ENCODE data around the gene UBE2C.
"Not testable (repeated sequence)": the region's sequence is repeated elsewhere in the genome, so short reads cannot be mapped to it uniquely, and the experiment has no call there.

UBE2C gene

GRCh38 chr20:45812157-45813005 lies at the start of gene UBE2C:
TSS of gene UBE2C (plus strand) at chr20:45812644. CDS start at chr20:45812696, 52 bp downstream.
- DNase-seq = peak; percentile 93

- DNase-seq = not testable (repeated sequence)
Observed at GRCh38 chr20:45764618-45765282, 47.7 kb upstream of the UBE2C start.

- DNase-seq = no peak
Observed at GRCh38 chr20:45765307-45765875, 47.1 kb upstream of the UBE2C start.

- DNase-seq = no peak
Observed at GRCh38 chr20:45765980-45766379, 46.5 kb upstream of the UBE2C start.

- no peak for DNase-seq
Observed at GRCh38 chr20:45768479-45768878, 44.0 kb upstream of the UBE2C start.

GRCh38 chr20:45771182-45771759 lies 41.2 kb upstream of the UBE2C start:
- peak; percentile 91 for DNase-seq

- DNase-seq = no peak
Observed at GRCh38 chr20:45772693-45773092, 39.8 kb upstream of the UBE2C start.

- no peak for DNase-seq
Observed at GRCh38 chr20:45774945-45775344, 37.5 kb upstream of the UBE2C start.

- DNase-seq = no peak
Observed at GRCh38 chr20:45775411-45775810, 37.0 kb upstream of the UBE2C start.

GRCh38 chr20:45776931-45777330 lies 35.5 kb upstream of the UBE2C start:
- DNase-seq = no peak

GRCh38 chr20:45779011-45779915 lies 33.2 kb upstream of the UBE2C start:
- DNase-seq = no peak

GRCh38 chr20:45780159-45780558 lies 32.3 kb upstream of the UBE2C start:
- DNase-seq = no peak

- DNase-seq = no peak
Observed at GRCh38 chr20:45781391-45781931, 31.0 kb upstream of the UBE2C start.

GRCh38 chr20:45782890-45783289 lies 29.6 kb upstream of the UBE2C start:
- no peak for DNase-seq

- DNase-seq = no peak
Observed at GRCh38 chr20:45783656-45784294, 28.7 kb upstream of the UBE2C start.

- no peak for DNase-seq
Observed at GRCh38 chr20:45788351-45788750, 24.1 kb upstream of the UBE2C start.

GRCh38 chr20:45792317-45793118 lies 19.9 kb upstream of the UBE2C start:
- no peak for DNase-seq

- no peak for DNase-seq
Observed at GRCh38 chr20:45796337-45797065, 15.9 kb upstream of the UBE2C start.

- not testable (repeated sequence) for DNase-seq
Observed at GRCh38 chr20:45797510-45797909, 14.9 kb upstream of the UBE2C start.

- DNase-seq = not testable (repeated sequence)
Observed at GRCh38 chr20:45797955-45798354, 14.5 kb upstream of the UBE2C start.

All from activated CD8-positive, alpha-beta memory T cell treated with anti-CD3 and anti-CD28 coated beads for 24 hours (primary cell).